LoVo (cell line): ENCODE measurements around the gene MFSD12.
"Not testable (repeated sequence)": the region's sequence is repeated elsewhere in the genome, so short reads cannot be mapped to it uniquely, and the experiment has no call there.

Experiments
- DNase-seq: peaks from one replicate; pipeline ENCODE4 v3.0.0-alpha.2; 2016; ENCODE audit warnings: low spot score

The MFSD12 gene

GRCh38 chr19:3536429-3537100, 20.8 kb downstream of the MFSD12 start:
- DNase-seq = no peak

GRCh38 chr19:3535981-3536380, 21.4 kb downstream of the MFSD12 start:
- DNase-seq = no peak

GRCh38 chr19:3535563-3535965, 21.8 kb downstream of the MFSD12 start:
- DNase-seq = no peak

- DNase-seq = no peak
Observed at GRCh38 chr19:3535235-3535535, 22.2 kb downstream of the MFSD12 start.

- DNase-seq = no peak
Observed at GRCh38 chr19:3534375-3535234, 22.8 kb downstream of the MFSD12 start.

- DNase-seq = no peak
Observed at GRCh38 chr19:3533563-3534216, 23.7 kb downstream of the MFSD12 start.

- DNase-seq = no peak
Observed at GRCh38 chr19:3533033-3533432, 24.4 kb downstream of the MFSD12 start.

GRCh38 chr19:3532154-3532786, 25.1 kb downstream of the MFSD12 start:
- no peak for DNase-seq

GRCh38 chr19:3531716-3532115, 25.7 kb downstream of the MFSD12 start:
- no peak for DNase-seq

GRCh38 chr19:3530389-3530788, 27.0 kb downstream of the MFSD12 start:
- DNase-seq = no peak

- not testable (repeated sequence) for DNase-seq
Observed at GRCh38 chr19:3529299-3529698, 28.1 kb downstream of the MFSD12 start.

GRCh38 chr19:3528539-3529211, 28.7 kb downstream of the MFSD12 start:
- DNase-seq = no peak

GRCh38 chr19:3528080-3528479, 29.3 kb downstream of the MFSD12 start:
- no peak for DNase-seq

- no peak for DNase-seq
Observed at GRCh38 chr19:3527238-3527910, 30.0 kb downstream of the MFSD12 start.

GRCh38 chr19:3526507-3527237, 30.7 kb downstream of the MFSD12 start:
- no peak for DNase-seq

- no peak for DNase-seq
Observed at GRCh38 chr19:3524904-3525451, 32.4 kb downstream of the MFSD12 start.

- no peak for DNase-seq
Observed at GRCh38 chr19:3524078-3524842, 33.1 kb downstream of the MFSD12 start.

GRCh38 chr19:3523361-3524077, 33.9 kb downstream of the MFSD12 start:
- no peak for DNase-seq
